Esophagus muscularis mucosa (tissue), 4 donors: ENCODE results near the gene RFX3. TPM values are rescaled to one million over a fixed set of nuclear protein-coding genes. Genes with fewer than 3 reads are reported as not detected.
A peak's percentile ranks its signal among the peaks of the same experiment; 100 is the strongest.

Experiments
- DNase-seq: peaks from one replicate; pipeline ENCODE4 v3.0.0-alpha.2; 2017; ENCODE audit errors: extremely low spot score
- H3K27ac ChIP-seq, 4 donors: fragments of 200-600 bp; sonication (generic); replicated peaks in 1 of 4; 1 replicate in 3 of 4; 2 replicates in 1 of 4; pipeline ENCODE4 v1.5.1; 2016 to 2019; ENCODE audit warnings: mild to moderate bottlenecking in 1 of 4
- H3K27me3 ChIP-seq, 4 donors: fragments of 200-600 bp; sonication (generic); one replicate each; pipeline versions ENCODE4 v1.5.1 to v1.6.0; 2016 to 2019
- H3K36me3 ChIP-seq, 4 donors: fragments of 200-600 bp; sonication (generic); one replicate each; pipeline ENCODE4 v1.5.1; 2016 to 2019
- H3K4me1 ChIP-seq, 4 donors: fragments of 200-600 bp; sonication (generic); one replicate each; pipeline ENCODE4 v1.5.1; 2016 to 2019
- H3K4me3 ChIP-seq, 4 donors: fragments of 200-600 bp; sonication (generic); 1 replicate in 2 of 4; 2 replicates in 2 of 4; pipeline ENCODE4 v1.5.1; 2016 to 2019; ENCODE audit warnings: mild to moderate bottlenecking in 4 of 4, moderate library complexity in 1 of 4
- H3K9me3 ChIP-seq, 4 donors: fragments of 200-600 bp; sonication (generic); 1 replicate in 3 of 4; 2 replicates in 1 of 4; pipeline ENCODE4 v1.5.1; 2016 to 2019
- EP300 ChIP-seq: sonication (generic); formaldehyde crosslinking; IDR thresholded peaks from one replicate; pipeline ENCODE4 v1.6.1; 2017; ENCODE audit warnings: antibody characterized with exemption
- POLR2A ChIP-seq: fragments of 450-650 bp; IDR thresholded peaks from one replicate; pipeline ENCODE4 v1.6.1; 2017; ENCODE audit warnings: antibody characterized with exemption, moderate library complexity, mild to moderate bottlenecking, low read depth
- POLR2AphosphoS5 ChIP-seq, 2 donors: sonication (generic); formaldehyde crosslinking; IDR thresholded peaks; one replicate each; pipeline ENCODE4 v1.6.1; 2017; ENCODE audit warnings: antibody characterized with exemption in 2 of 2
- WGBS: methylation state at CpG from one replicate; pipeline ENCODE4 v1.1.5; 2018; 5-methylcytosine and 5-hydroxymethylcytosine counted together
- intact Hi-C: fragments of 100-400 bp; cut with DNase I; formaldehyde crosslinking; loops from one replicate; pipeline ENCODE4 v1.15.1; 2023
- total RNA-seq, 4 donors: library from RNA; depleted of rRNA; stranded (reverse); fragments of >200 nt; gene quantifications; one replicate each; pipeline versions ENCODE4 v1.1.0 to v1.2.1, GENCODE V29; 2016
- TF ChIP-seq, protein P1 (sequence below), 3 experiments: fragments of 200-600 bp in 2 of 3; fragments of 450-650 bp in 1 of 3; sonication (generic) in 2 of 3; IDR thresholded peaks; one replicate each; pipeline ENCODE4 v1.5.1; 2017 to 2019; ENCODE audit warnings: antibody characterized with exemption in 3 of 3, mild to moderate bottlenecking in 2 of 3, moderate library complexity in 1 of 3

Gene RFX3
- total RNA-seq, 4 donors from 2014 or later: 4.5 to 7.9 (median 5.5) TPM

- DNase-seq: no peak
- intact Hi-C loops: no loop called here
- no peak overlapping the region for H3K27ac ChIP-seq
- no peaks in the 10 kb centered on the region for H3K36me3 ChIP-seq
- no peaks in the 10 kb centered on the region for H3K27me3 ChIP-seq
- H3K9me3 ChIP-seq: no peaks in the 10 kb centered on the region
- no peaks in the 10 kb centered on the region for H3K4me1 ChIP-seq
- TF ChIP-seq, protein P1, sequence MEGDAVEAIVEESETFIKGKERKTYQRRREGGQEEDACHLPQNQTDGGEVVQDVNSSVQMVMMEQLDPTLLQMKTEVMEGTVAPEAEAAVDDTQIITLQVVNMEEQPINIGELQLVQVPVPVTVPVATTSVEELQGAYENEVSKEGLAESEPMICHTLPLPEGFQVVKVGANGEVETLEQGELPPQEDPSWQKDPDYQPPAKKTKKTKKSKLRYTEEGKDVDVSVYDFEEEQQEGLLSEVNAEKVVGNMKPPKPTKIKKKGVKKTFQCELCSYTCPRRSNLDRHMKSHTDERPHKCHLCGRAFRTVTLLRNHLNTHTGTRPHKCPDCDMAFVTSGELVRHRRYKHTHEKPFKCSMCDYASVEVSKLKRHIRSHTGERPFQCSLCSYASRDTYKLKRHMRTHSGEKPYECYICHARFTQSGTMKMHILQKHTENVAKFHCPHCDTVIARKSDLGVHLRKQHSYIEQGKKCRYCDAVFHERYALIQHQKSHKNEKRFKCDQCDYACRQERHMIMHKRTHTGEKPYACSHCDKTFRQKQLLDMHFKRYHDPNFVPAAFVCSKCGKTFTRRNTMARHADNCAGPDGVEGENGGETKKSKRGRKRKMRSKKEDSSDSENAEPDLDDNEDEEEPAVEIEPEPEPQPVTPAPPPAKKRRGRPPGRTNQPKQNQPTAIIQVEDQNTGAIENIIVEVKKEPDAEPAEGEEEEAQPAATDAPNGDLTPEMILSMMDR (IDR thresholded peaks at IDR 0.05): no peak
- TF ChIP-seq POLR2A (no peak), POLR2AphosphoS5 (IDR thresholded peaks at IDR 0.05) (no peak), EP300 (no peak)
- no peak overlapping the region for H3K4me3 ChIP-seq
Measured at GRCh38 chr9:3343671-3344070, 182.1 kb downstream of the RFX3 start.

GRCh38 chr9:3342159-3342777 is 183.5 kb downstream of the RFX3 start:
- H3K36me3 ChIP-seq: no peaks in the 10 kb centered on the region
- H3K4me1 ChIP-seq: peaks cover 0 to 14% (median 9%) of the 10 kb centered on the region in 4 donors
- WGBS: 59% methylated on average over 2 of the region's 2 CpGs
- no peak for DNase-seq
- no peaks in the 10 kb centered on the region for H3K9me3 ChIP-seq
- no peak overlapping the region for H3K27ac ChIP-seq
- intact Hi-C loops: no loop called here
- no peak overlapping the region for H3K4me3 ChIP-seq
- no peaks in the 10 kb centered on the region for H3K27me3 ChIP-seq
- TF ChIP-seq EP300 (no peak), POLR2AphosphoS5 (IDR thresholded peaks at IDR 0.05) (no peak), POLR2A (no peak)
- TF ChIP-seq, protein P1 (IDR thresholded peaks at IDR 0.05): no peak

DNA sequence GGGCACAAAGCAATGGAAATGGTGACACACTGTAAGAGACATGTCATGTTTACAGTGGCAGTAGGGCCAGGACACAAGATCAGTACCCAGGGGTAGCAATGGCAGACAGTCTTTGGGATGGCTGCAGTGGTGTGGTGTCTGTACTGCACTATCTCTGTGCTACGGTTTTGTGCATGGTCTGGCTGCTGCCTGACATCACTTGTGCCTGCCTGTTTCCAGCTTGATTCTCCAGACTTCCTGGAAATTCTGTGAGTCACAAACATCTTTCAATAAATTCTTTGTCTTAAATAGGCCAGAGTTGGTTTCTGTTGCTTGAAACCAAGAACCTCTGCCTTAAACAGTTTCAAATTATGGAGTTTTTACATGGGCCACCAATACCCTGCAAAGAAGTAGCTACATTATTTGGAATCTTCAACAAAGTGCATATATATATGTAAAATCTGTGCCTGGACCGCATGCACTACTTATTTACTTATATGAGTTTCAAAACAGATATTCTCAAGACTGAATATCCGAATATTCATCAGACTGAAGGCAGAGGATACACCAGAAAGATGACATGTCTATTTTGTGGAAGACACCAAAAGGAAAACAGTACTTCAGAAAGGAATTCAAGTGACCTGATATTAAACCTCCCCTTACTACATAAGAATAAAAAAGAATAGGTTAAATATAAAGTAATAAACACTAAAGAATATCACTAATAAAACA is 188.1 kb downstream of the RFX3 start:
- H3K4me1 ChIP-seq: peaks cover 0 to 23% (median 18%) of the 10 kb centered on the region in 4 donors
- TF ChIP-seq EP300 (no peak), POLR2A (no peak), POLR2AphosphoS5 (IDR thresholded peaks at IDR 0.05) (peak in 1 of 2 donors; percentile 31)
- TF ChIP-seq, protein P1 (IDR thresholded peaks at IDR 0.05): no peak
- no peak for DNase-seq
- intact Hi-C loops: no loop called here
- no peak overlapping the region for H3K4me3 ChIP-seq
- H3K36me3 ChIP-seq: no peaks in the 10 kb centered on the region
- no peaks in the 10 kb centered on the region for H3K9me3 ChIP-seq
- WGBS: 84% methylated on average over 3 of the region's 3 CpGs
- no peaks in the 10 kb centered on the region for H3K27me3 ChIP-seq
- peak overlapping the region; percentile 11 to 61 (median 40) for H3K27ac ChIP-seq

GRCh38 chr9:3336951-3337350 is 188.8 kb downstream of the RFX3 start:
- H3K27ac ChIP-seq: peak overlapping the region; percentile 11 to 61 (median 40)
- H3K4me1 ChIP-seq: peaks cover 0 to 23% (median 18%) of the 10 kb centered on the region in 4 donors
- H3K9me3 ChIP-seq: no peaks in the 10 kb centered on the region
- TF ChIP-seq POLR2A: no peak
- TF ChIP-seq, protein P1 (IDR thresholded peaks at IDR 0.05): no peak
- no peak for TF ChIP-seq POLR2AphosphoS5 (IDR thresholded peaks at IDR 0.05)
- TF ChIP-seq EP300: no peak
- no peaks in the 10 kb centered on the region for H3K36me3 ChIP-seq
- H3K4me3 ChIP-seq: no peak overlapping the region
- no peak for DNase-seq
- intact Hi-C loops: no loop called here
- WGBS: 60% methylated on average over 3 of the region's 3 CpGs
- no peaks in the 10 kb centered on the region for H3K27me3 ChIP-seq
